ENCODE data around the gene PJA2.
"Not testable (repeated sequence)": the region's sequence is repeated elsewhere in the genome, so short reads cannot be mapped to it uniquely, and the experiment has no call there.

PJA2 gene

GRCh38 chr5:109409844-109410388, at the start of gene PJA2:
Gene PJA2 (minus strand): TSS chr5:109409974. CDS start chr5:109383433, 26,541 bp downstream.
- DNase-seq (ENCODE audit: low read depth) = peak; percentile 93

- DNase-seq (ENCODE audit: low read depth) = no peak
Observed at GRCh38 chr5:109455598-109456096, 45.9 kb upstream of the PJA2 start.

DNA sequence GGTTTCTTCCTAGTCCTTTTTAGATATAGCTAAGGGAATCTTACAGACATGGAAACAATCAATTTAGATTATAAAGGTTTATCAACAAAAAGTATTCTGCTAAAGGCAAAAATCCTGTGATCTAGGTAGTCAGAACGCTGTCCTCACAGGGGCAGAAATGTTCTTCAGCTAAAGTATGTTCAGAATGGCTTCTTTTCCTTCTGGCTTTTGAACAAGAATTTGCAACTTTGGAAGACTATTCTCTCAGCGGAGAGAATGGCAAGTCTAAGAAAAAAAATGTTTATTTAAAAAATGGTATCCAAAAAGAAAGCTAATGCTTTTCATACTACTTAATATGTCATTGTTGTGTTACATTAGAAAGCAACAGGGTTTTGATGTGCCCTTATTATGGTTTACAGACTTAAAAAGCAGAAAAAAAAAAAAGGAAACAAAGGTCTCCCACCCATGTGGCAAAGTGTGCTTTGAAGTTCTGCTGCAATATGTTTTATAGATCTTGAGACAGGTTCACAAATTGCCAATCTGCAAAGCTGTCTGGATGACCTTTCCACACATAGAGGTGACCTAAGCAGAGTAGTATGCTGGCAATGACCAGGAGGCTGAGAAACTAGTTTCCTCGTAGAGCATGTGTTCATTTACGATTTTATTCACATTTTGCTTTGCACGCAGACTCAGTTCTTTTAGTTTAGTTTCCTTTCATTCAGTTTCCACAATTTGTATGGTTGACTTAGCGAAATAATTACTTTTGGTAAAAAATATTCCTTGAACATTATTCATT, 45.1 kb upstream of the PJA2 start:
- DNase-seq (ENCODE audit: low read depth) = no peak

- DNase-seq (ENCODE audit: low read depth) = no peak
Observed at GRCh38 chr5:109453251-109453650, 43.5 kb upstream of the PJA2 start.

- DNase-seq (ENCODE audit: low read depth) = no peak
Observed at GRCh38 chr5:109452661-109453060, 42.9 kb upstream of the PJA2 start.

DNA sequence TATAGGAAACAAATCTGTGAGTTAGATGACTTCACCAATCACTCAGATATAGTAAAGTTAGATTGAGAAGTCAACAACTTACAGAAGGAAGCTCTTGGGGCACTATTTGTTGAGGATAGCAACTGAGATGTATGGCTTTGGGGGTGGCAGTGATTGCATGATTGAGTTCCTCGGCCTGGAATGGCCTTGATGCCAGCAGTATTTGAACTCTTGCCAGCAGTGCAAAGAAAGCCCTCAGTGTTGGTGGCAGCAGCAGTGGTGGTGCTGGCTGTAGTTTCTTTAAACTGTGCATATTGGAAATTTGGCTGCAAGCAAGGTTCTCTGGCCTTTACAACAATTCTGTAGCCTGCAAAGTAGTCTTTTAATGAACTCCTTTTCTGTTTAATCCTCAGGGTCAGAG, 41.4 kb upstream of the PJA2 start:
- DNase-seq (ENCODE audit: low read depth) = no peak

DNA sequence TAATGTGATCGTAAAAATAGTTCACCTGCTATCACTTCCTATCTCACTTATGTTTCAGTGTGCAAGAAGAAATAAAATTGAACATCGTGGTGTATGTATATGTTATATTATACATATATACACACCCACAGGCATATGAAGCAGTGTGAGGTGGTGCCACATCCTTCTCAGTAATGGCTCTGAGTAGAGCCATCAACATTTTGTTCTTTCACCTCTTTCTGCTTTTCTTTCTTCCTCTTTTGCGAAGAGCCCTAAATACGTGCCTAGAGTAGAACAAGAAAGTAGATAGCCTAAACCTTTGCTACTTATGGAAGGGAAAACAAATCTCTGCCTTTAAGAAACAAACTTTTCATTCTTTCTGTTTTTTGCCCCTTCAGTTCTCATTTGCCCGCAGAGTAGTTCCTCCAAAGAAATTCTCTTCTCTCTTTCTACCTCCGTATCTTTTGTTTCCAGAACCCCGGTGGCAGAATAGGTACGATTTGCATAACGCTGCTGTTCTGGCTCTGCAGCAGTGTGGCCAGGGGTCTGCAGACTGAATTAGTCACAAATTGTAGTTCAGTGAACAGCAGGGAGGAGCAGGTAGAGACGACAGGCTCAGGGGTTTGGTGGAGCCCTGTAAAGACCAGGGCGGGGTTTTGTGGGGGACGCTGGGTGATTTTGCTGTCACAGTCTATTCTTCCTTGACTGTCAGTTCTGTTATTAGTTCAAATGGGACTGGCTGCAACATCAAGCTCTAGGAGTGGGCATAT, 40.5 kb upstream of the PJA2 start:
- DNase-seq (ENCODE audit: low read depth) = no peak

DNA sequence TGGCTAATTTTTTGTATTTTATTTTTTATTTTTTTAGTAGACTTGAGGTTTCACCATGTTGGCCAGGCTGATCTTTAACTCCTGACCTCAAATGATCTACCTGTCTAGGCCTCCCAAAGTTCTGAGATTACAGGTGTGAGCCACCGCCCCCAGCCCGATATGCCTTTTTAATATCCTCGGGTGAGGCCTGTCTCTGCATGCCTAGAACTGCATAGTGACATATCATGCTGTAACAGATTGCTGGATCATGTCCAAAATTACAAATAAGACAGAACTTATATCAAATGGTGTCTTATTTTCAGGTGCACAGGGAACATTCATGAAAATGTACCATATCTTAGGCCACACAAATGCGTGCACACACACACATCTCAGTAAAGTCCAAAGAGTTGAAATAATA, 39.1 kb upstream of the PJA2 start:
- DNase-seq (ENCODE audit: low read depth) = no peak

DNA sequence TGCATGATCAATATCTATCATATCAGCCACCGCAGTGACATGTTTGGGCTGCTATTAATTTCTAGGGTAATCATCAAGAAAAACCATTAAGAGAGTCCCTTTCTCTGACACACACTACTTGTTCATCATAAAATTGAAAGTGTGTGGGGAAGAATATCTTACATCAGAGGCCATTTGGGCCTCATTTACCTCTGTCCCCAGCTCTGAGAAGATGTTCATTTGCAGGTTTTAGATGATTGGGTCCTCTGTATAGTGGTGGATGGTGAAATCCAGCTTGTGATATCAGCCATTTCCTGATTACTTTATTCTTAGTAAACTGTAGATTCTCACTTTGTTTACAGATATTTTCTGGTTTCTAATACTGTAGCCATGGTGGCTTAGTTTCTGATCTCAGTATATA, 29.8 kb upstream of the PJA2 start:
- no peak for DNase-seq (ENCODE audit: low read depth)

- no peak for DNase-seq (ENCODE audit: low read depth)
Observed at GRCh38 chr5:109426075-109426474, 16.3 kb upstream of the PJA2 start.

DNA sequence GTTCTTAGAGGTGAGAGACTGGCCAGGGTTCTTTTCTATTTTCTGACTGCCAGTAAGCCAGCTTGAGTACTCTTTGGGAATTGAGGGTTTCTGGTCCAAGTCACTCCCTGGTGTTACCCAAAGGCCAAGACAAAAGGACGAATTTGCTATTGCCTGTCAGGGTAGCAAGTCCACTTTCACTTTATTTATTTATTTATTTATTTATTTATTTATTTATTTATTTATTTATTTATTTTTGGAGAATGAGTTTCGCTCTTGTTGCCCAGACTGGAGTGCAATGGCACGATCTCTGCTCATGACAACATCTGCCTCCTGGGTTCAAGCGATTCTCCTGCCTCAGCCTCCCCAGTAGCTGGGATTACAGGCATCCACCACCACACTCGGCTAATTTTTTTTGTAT, 15.7 kb upstream of the PJA2 start:
- not testable (repeated sequence) for DNase-seq (ENCODE audit: low read depth)

DNA sequence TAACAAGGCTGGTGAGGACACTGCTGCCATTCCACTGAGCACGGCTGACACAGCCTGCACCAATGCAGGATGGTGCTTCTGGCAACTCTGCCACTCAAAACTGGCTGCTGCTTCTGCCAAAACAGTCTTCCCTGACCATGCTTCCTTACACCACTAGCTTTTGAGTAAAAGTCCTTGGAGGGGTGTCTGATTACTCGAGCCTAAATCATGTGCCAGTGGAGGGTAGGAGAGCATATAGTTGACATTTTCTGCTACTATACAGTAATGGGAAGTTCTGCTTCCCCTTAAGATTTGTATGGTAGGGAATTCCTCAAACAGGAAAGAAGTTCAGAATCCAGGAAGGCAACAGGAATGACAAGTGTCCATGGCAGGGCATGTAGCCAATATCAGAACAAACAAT, 12.2 kb upstream of the PJA2 start:
- no peak for DNase-seq (ENCODE audit: low read depth)

- DNase-seq (ENCODE audit: low read depth) = no peak
Observed at GRCh38 chr5:109418712-109419352, 9.1 kb upstream of the PJA2 start.

DNA sequence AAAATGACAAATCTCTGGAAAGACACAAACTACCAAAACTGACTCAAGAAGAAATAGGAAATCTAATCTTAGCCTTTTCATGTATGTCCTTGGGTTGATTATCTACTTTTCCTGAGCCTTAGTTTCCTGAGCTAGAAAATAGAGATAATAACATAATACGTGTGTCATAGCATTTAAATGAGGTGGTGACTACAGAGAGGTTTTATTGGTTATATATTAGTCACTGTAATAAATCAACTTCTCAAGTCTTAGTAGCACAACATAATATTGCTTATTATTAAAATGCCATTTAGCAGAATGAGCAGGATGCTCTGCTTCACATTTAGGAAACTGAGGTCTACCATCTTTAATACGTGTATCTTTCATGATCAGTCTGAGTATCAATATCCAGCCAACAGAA, 7.1 kb upstream of the PJA2 start:
- no peak for DNase-seq (ENCODE audit: low read depth)

GRCh38 chr5:109413921-109414461, 4.2 kb upstream of the PJA2 start:
- DNase-seq (ENCODE audit: low read depth) = not testable (repeated sequence)

DNA sequence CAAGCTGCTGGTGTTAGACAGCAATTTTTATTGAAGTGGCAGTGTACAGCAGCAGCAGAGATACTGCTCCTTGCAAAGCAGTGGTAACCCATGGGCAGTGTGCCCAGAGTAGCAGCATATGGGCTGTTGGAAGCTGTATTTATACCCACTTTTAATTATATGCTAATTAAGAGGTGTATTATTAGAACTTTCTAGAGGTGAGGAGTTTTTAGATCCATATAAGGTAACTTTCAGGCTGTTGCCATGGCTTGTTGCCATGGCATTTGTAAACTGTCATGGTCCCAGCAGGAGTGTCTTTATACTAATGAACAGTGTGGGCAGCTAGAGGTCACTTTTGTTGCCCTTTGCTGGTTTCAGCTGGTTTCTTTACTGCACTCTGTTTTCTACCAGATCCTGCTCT, 3.7 kb upstream of the PJA2 start:
- no peak for DNase-seq (ENCODE audit: low read depth)

- no peak for DNase-seq (ENCODE audit: low read depth)
Observed at GRCh38 chr5:109412981-109413402, 3.2 kb upstream of the PJA2 start.

- DNase-seq (ENCODE audit: low read depth) = no peak
Observed at GRCh38 chr5:109411627-109412026, 1.9 kb upstream of the PJA2 start.

DNA sequence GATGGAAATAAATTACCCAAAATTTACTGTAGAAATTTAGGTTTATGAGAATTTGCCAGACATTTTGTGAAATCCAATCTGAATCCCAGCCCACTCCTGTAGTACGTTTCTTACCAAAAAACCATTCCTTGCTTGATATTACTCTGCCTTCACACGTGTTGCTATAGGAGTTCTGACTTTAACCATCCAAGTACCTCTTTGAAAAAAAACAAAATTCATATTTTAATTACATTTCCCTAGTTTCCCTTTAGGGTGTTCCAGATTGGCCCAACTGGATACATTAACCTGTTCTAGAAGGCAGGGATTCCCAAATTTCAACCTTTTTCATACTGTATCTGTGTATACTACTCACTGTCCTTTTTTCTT, 1.4 kb upstream of the PJA2 start:
- DNase-seq (ENCODE audit: low read depth) = no peak

GRCh38 chr5:109410389-109411148, 795 bp upstream of the PJA2 start:
- no peak for DNase-seq (ENCODE audit: low read depth)

GRCh38 chr5:109408991-109409843, 557 bp downstream of the PJA2 start:
- peak; percentile 63 for DNase-seq (ENCODE audit: low read depth)

Data from stimulated activated CD4-positive, alpha-beta T cell treated with anti-CD3 and anti-CD28 coated beads, Interleukin-2, amount 100 ng/mL, for 4 hours (primary cell).